ENCODE results near the gene C2orf92.

- TF ChIP-seq CTCF (IDR thresholded peaks at IDR 0.05; ENCODE audit: low read length) (no peak), EZH2 (IDR thresholded peaks at IDR 0.05; ENCODE audit: borderline replicate concordance, low read length) (no peak)
These were observed 47.4 kb downstream of the C2orf92 start for GRCh38 chr2:97716695-97717612.
